ENCODE data around the gene MAN1A1. TPM values are rescaled to one million over a fixed set of nuclear protein-coding genes. Genes with fewer than 3 reads are reported as not detected.

Gene MAN1A1
- polyA plus RNA-seq, 1 experiment: 1.6 TPM

DNA sequence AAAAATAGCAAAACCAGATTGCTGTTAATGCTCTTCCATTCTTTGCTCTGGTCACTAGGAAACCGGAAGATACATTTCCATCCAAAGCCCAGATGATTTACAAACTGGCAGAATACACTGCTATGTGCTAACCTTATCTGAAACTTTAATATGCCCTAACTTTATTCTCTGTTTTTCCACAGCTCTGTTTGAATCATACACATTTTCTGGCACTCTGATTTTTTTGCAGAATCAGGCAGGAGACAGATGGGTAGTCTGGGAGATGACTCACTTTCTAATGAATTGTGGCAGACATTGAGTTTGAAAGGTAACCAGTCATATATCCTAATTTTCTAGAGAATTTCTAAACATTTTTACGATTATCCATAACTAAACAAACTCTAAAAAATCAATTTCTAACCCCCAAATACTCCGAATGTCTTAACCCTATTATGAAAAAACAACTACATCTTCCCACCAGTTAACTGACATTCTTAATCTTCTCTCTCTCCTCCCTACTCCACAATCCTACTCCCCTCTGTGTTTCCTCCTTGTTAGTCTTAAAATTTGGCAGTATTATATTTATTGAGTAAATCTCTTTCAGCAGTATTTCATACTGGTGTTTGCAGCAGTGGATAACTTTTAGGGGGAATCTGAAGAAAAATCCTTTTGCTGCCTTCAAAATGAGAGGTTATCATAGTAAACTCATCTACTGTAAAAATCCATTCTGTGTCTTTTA, 63.5 kb downstream of the MAN1A1 start:
- TF ChIP-seq, protein P1, sequence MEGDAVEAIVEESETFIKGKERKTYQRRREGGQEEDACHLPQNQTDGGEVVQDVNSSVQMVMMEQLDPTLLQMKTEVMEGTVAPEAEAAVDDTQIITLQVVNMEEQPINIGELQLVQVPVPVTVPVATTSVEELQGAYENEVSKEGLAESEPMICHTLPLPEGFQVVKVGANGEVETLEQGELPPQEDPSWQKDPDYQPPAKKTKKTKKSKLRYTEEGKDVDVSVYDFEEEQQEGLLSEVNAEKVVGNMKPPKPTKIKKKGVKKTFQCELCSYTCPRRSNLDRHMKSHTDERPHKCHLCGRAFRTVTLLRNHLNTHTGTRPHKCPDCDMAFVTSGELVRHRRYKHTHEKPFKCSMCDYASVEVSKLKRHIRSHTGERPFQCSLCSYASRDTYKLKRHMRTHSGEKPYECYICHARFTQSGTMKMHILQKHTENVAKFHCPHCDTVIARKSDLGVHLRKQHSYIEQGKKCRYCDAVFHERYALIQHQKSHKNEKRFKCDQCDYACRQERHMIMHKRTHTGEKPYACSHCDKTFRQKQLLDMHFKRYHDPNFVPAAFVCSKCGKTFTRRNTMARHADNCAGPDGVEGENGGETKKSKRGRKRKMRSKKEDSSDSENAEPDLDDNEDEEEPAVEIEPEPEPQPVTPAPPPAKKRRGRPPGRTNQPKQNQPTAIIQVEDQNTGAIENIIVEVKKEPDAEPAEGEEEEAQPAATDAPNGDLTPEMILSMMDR (IDR thresholded peaks at IDR 0.05; ENCODE audit: insufficient read depth, low read depth, low read length): no peak
- Histone ChIP-seq H3K36me3 (ENCODE audit: control insufficient read depth, insufficient read depth, low read length) (no peaks in the 10 kb centered on the region), H3K4me3 (ENCODE audit: low read depth, low read length) (no peak overlapping the region), H3K27me3 (ENCODE audit: control insufficient read depth, insufficient read depth, low read length) (no peaks in the 10 kb centered on the region)
- POLR2A ChIA-PET: no interaction called here
- CTCF ChIA-PET: no interaction called here
- no peak for DNase-seq (ENCODE audit: low read depth)

DNA sequence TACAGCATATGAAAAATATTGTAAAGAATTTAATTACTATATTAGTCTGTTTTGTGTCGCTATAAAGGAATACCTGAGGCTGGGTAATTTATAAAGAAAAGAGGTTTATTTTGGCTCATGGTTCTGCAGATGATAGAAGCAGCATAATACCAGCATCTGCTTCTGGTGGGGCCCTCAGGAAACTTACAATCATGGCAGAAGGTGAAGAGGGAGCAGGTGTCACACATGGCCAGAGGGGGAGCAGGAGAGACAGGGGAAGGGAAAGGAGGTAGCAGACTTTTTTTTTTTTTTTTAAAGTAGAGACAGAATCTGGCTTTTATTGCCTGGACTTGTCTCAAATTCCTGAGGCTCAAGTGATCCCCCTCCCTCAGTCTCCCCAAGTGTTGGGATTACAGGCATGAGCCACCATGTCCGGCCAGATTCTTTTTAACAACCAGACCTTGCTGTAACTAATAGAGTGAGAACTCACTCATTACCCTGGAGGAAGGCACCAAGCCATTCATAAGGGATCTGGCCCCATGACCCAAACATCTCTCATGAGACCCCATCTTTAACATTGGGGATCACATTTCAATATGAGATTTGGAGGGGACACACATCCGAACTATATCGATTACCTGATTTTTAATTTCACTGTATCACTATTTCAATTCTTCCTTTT, 64.6 kb downstream of the MAN1A1 start:
- Histone ChIP-seq H3K36me3 (ENCODE audit: control insufficient read depth, insufficient read depth, low read length) (no peaks in the 10 kb centered on the region), H3K4me3 (ENCODE audit: low read depth, low read length) (no peak overlapping the region), H3K27me3 (ENCODE audit: control insufficient read depth, insufficient read depth, low read length) (no peaks in the 10 kb centered on the region)
- ChIA-PET POLR2A (no interaction called here), CTCF (no interaction called here)
- TF ChIP-seq, protein P1 (IDR thresholded peaks at IDR 0.05; ENCODE audit: insufficient read depth, low read depth, low read length): 0 out of 2 replicates have a peak, but pooled peaks have one; percentile 17
- no peak for DNase-seq (ENCODE audit: low read depth)

DNA sequence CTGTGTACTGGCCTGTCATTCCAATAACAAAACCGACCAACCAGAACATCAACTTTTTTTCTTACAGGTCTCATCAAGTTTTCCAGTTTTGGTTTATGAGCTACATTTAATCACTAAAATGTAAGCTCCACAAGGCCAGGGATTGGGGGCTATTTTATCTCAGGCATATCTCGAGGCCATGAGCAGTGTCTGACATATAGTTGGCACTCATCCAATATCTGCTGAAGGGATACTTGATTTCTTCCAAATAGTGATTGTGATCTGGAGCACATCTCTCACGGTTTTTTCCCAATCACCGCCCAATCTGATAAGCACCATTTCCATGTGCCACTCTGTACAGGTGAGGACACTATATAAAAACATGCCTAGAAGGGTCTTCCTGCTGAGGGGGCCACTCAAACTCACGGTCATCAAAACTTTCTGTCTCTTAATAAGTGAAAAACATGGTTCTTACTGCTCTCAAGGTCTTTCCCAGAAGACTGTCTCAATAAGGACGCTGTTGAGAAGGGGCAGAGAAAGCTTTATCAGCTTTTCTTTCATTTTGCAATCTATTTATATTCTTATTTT, 65.5 kb downstream of the MAN1A1 start:
- ChIA-PET CTCF (no interaction called here), POLR2A (interaction anchor here (0.6 kb wide), 1 partner anchor 151 kb away, joined by 4 read pairs; no protein-coding TSS in a partner anchor)
- no peak for DNase-seq (ENCODE audit: low read depth)
- TF ChIP-seq, protein P1 (IDR thresholded peaks at IDR 0.05; ENCODE audit: insufficient read depth, low read depth, low read length): no peak
- Histone ChIP-seq H3K27me3 (ENCODE audit: control insufficient read depth, insufficient read depth, low read length) (no peaks in the 10 kb centered on the region), H3K36me3 (ENCODE audit: control insufficient read depth, insufficient read depth, low read length) (no peaks in the 10 kb centered on the region), H3K4me3 (ENCODE audit: low read depth, low read length) (no peak overlapping the region)

DNA sequence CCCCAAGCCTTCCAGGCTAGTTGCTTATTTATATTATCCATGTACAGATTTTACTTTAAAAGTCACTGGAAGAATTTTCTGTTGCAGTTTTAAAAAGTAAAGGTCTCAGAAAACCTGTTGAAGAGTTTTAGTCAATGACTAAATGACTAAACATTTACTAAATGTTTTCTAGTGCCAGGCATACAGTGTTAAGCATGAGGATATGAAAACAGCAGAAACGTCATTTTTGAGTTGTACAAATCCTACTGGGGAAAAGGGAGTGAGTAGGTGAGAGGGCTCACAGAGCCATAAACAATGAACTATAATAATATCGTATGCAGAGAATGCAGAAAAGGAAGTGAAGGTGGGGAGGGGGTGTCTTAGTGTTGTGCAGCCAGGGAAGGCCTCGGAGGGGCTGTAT, 66.3 kb downstream of the MAN1A1 start:
- no peak for DNase-seq (ENCODE audit: low read depth)
- CTCF ChIA-PET: no interaction called here
- Histone ChIP-seq H3K27me3 (ENCODE audit: control insufficient read depth, insufficient read depth, low read length) (no peaks in the 10 kb centered on the region), H3K36me3 (ENCODE audit: control insufficient read depth, insufficient read depth, low read length) (no peaks in the 10 kb centered on the region), H3K4me3 (ENCODE audit: low read depth, low read length) (no peak overlapping the region)
- POLR2A ChIA-PET: no interaction called here
- TF ChIP-seq, protein P1 (IDR thresholded peaks at IDR 0.05; ENCODE audit: insufficient read depth, low read depth, low read length): no peak

DNA sequence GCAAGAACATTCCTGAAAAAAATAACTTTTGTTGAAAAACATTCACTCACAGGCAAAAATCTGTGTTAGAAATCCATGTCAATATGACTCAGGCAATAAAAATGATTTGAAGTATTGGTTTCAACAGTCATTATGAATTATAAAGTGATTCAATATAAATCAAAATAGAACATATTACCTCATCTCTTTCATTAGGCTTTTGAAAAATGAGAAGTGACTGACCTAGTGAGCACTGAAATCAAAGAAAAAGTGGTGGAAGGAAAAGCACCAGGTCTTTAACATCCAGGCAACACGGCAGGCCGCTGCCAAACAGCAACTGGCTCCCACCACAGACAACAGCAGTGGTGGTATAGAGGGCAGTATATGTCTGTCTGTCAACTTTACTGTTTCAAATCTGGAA, 68.9 kb downstream of the MAN1A1 start:
- ChIA-PET POLR2A (no interaction called here), CTCF (no interaction called here)
- TF ChIP-seq, protein P1 (IDR thresholded peaks at IDR 0.05; ENCODE audit: insufficient read depth, low read depth, low read length): no peak
- DNase-seq (ENCODE audit: low read depth): no peak
- H3K36me3 ChIP-seq (ENCODE audit: control insufficient read depth, insufficient read depth, low read length): no peaks in the 10 kb centered on the region
- no peaks in the 10 kb centered on the region for H3K27me3 ChIP-seq (ENCODE audit: control insufficient read depth, insufficient read depth, low read length)
- no peak overlapping the region for H3K4me3 ChIP-seq (ENCODE audit: low read depth, low read length)

Data from BJ (cell line).